ENCODE results near the gene MT4. TPM values are rescaled to one million over a fixed set of nuclear protein-coding genes. Genes with fewer than 3 reads are reported as not detected.

MT4 gene
- total and polyA plus RNA-seq, 2 of the 4 experiments (the other 2 are of a cell fraction), result not detected

DNA sequence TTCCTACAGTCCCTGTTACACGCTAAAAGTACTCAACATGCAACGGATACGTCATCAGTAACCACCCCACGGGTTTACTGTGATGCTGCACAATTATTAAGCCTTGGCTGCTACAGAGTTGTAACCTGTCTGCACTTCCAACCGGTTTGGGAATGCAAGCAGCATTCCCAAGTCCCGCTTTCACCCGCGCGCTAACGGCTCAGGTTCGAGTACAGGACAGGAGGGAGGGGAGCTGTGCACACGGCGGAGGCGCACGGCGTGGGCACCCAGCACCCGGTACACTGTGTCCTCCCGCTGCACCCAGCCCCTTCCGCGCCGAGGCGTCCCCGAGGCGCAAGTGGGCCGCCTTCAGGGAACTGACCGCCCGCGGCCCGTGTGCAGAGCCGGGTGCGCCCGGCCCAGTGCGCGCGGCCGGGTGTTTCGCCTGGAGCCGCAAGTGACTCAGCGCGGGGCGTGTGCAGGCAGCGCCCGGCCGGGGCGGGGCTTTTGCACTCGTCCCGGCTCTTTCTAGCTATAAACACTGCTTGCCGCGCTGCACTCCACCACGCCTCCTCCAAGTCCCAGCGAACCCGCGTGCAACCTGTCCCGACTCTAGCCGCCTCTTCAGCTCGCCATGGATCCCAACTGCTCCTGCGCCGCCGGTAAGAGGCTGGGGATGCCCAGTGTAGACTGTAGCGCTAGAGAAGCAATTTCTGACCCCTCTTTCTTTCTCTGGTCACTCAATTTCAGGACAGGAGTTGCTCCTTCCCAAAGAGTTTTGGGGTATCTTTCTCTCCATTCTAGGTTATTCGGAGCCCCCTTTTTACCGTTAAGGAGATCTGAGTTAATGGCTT, 43.4 kb downstream of the MT4 start, which contains the start of gene MT2A:
Gene MT2A (plus strand): TSS at position 542 of the 833 bp plus-strand sequence. CDS start 72 bp downstream, at position 614.
- WGBS, 2 experiments (ENCODE audit: extremely low coverage in 2 of 2, insufficient read length in 1 of 2), result 1% methylated on average over 17 of the region's 62 CpGs; no CpG with 5 or more reads in 1 of the 2 experiments
- peak within 1 kb of the TSS; percentile 99 for H3K14ac ChIP-seq (replicated peaks; ENCODE audit: low read depth, low read length)
- peaks cover 11% of the 10 kb centered on the region for H4K20me1 ChIP-seq (ENCODE audit: insufficient read depth, low read length)
- H3K27me3 ChIP-seq (ENCODE audit: control insufficient read depth, insufficient read depth, low read length), result no peaks in the 10 kb centered on the region
- in situ Hi-C loops (cut with MboI; ENCODE audit: low sequenced_read_pairs), result no loop called here
- peak within 1 kb of the TSS; percentile 99 for H3K23ac ChIP-seq (ENCODE audit: low read depth, low read length)
- H3K18ac ChIP-seq (ENCODE audit: low read depth, low read length), result peak within 1 kb of the TSS; percentile 40
- ATAC-seq (ENCODE audit: low read depth), result peak; percentile 59
- peak within 1 kb of the TSS; percentile 72 for H3K4me3 ChIP-seq (ENCODE audit: insufficient read depth, low read depth, low read length)
- H3K27ac ChIP-seq (ENCODE audit: insufficient read depth, low read length), result peak within 1 kb of the TSS; percentile 99
- peak within 1 kb of the TSS; percentile 96 to 98 for H4K8ac ChIP-seq (ENCODE audit: low read depth in 2 of 2, low read length in 2 of 2)
- peak within 1 kb of the TSS; percentile 96 for H2BK20ac ChIP-seq (ENCODE audit: low read depth, low read length)
- DNase-seq, result peak; percentile 97
- peak within 1 kb of the TSS; percentile 97 for H2AK5ac ChIP-seq (ENCODE audit: low read depth, low read length)
- TF ChIP-seq RFX5 (IDR thresholded peaks at IDR 0.05; ENCODE audit: low read depth, low read length) (peak; percentile 76), CHD1 (IDR thresholded peaks at IDR 0.05; ENCODE audit: low read depth, low read length) (no peak), BHLHE40 (IDR thresholded peaks at IDR 0.05; ENCODE audit: low read depth, low read length) (peak; percentile 65), RCOR1 (IDR thresholded peaks at IDR 0.05; ENCODE audit: insufficient replicate concordance, low read length) (peak; percentile 7), FOS (IDR thresholded peaks at IDR 0.05; ENCODE audit: low read depth, low read length) (peak; percentile 72; the same call in 1 of the 2 replicates), POLR2A (IDR thresholded peaks at IDR 0.05; ENCODE audit: low read depth, low read length) (peak; percentile 96), MAFK (IDR thresholded peaks at IDR 0.05; ENCODE audit: low read depth, low read length) (no peak), MXI1 (IDR thresholded peaks at IDR 0.05; ENCODE audit: borderline replicate concordance, low read depth, low read length) (peak; percentile 94)
- peak within 1 kb of the TSS; percentile 95 for H2AK9ac ChIP-seq (replicated peaks; ENCODE audit: low read depth, low read length, poor library complexity)
- H3K4ac ChIP-seq (ENCODE audit: low read depth, low read length), result peak within 1 kb of the TSS; percentile 99
- peak within 1 kb of the TSS; percentile 98 for H4K91ac ChIP-seq (ENCODE audit: insufficient read depth, low read depth, low read length)
- H2BK120ac ChIP-seq (ENCODE audit: low read depth, low read length), result peak within 1 kb of the TSS; percentile 97
- peaks cover 30% of the 10 kb centered on the region for H3K4me1 ChIP-seq (ENCODE audit: control insufficient read depth, insufficient read depth, low read length)
- peak within 1 kb of the TSS; percentile 97 for H4K5ac ChIP-seq (ENCODE audit: low read depth, low read length)
- CTCF ChIA-PET, result interaction anchor here (0.7 kb wide), 1 partner anchor 94 kb away, joined by 5 read pairs; no protein-coding TSS in a partner anchor
- peak within 1 kb of the TSS; percentile 87 for H2AFZ ChIP-seq (replicated peaks; ENCODE audit: low read length, poor library complexity)
- H3K9me1 ChIP-seq (ENCODE audit: insufficient read depth, low read length), result peaks cover 22% of the 10 kb centered on the region
- dilution Hi-C loops (cut with HindIII; ENCODE audit: low sequenced_read_pairs, unreplicated experiment), result no loop called here
- POLR2A ChIA-PET (ENCODE audit: unreplicated experiment), result interaction anchor here (0.5 to 2.5 kb wide), 2 partner anchors 18 to 116 kb away, joined by 4 to 37 read pairs; partner anchors contain the start of gene MT1E
- H3K9ac ChIP-seq (ENCODE audit: low read depth, low read length), result peak within 1 kb of the TSS; percentile 83
- intact Hi-C loops (cut with micrococcal nuclease), result loop anchor here (2.0 to 10.0 kb wide), 4 partner anchors 19 to 253 kb away; partner anchors contain the start of gene MT1X
- H3K9me3 ChIP-seq (ENCODE audit: control insufficient read depth, insufficient read depth, low read length), result no peaks in the 10 kb centered on the region
- H3K56ac ChIP-seq (ENCODE audit: extremely low read depth, insufficient read depth, low read length), result peak within 1 kb of the TSS; percentile 92
- peak within 1 kb of the TSS; percentile 97 for H2BK15ac ChIP-seq (ENCODE audit: low read depth, low read length)
- peak within 1 kb of the TSS; percentile 78 for H3K4me2 ChIP-seq (ENCODE audit: low read depth, low read length)
- H3K79me1 ChIP-seq (ENCODE audit: low read depth in 1 of 2, low read length in 2 of 2), result peaks cover under 1 to 44% of the 10 kb centered on the region in 2 experiments; a peak in 3 of 4 replicates
- H2BK5ac ChIP-seq (ENCODE audit: low read depth, low read length, poor library complexity, severe bottlenecking), result peak within 1 kb of the TSS; percentile 98
- no peaks in the 10 kb centered on the region for H3K36me3 ChIP-seq (ENCODE audit: control insufficient read depth, insufficient read depth, low read length)
- no TSS peak for BruUV-seq (replicated peaks)

Data from IMR-90 (cell line).